HG02970 (cell line): ENCODE data around the gene LIN52.

Source experiments
- ATAC-seq: cut with Tn5 transposase; IDR thresholded peaks from one replicate; pipeline ENCODE4 v1.9.1; 2021; ENCODE audit warnings: mild to moderate bottlenecking, moderate library complexity, moderate number of reproducible peaks; ENCODE audit not compliant: unreplicated experiment, low FRiP score

The LIN52 gene

GRCh38 chr14:74219277-74220205, 134.8 kb downstream of the LIN52 start:
- ATAC-seq: no peak

- ATAC-seq: no peak
These were observed 136.2 kb downstream of the LIN52 start for GRCh38 chr14:74220991-74221390.

GRCh38 chr14:74221741-74222140, 137.0 kb downstream of the LIN52 start:
- no peak for ATAC-seq

GRCh38 chr14:74223016-74223415, 138.3 kb downstream of the LIN52 start:
- ATAC-seq: no peak

GRCh38 chr14:74231784-74232183, 147.0 kb downstream of the LIN52 start:
- ATAC-seq: no peak

- no peak for ATAC-seq
These were observed 150.3 kb downstream of the LIN52 start for GRCh38 chr14:74235017-74235416.

- ATAC-seq: no peak
These were observed 152.7 kb downstream of the LIN52 start for GRCh38 chr14:74237441-74237840.

GRCh38 chr14:74238974-74239847, 154.5 kb downstream of the LIN52 start, which contains the start of gene VSX2:
TSS of gene VSX2 (plus strand) at chr14:74239449. CDS start at chr14:74239562, 113 bp downstream.
- no peak for ATAC-seq

GRCh38 chr14:74239848-74240793, 155.4 kb downstream of the LIN52 start:
- no peak for ATAC-seq

GRCh38 chr14:74240794-74241651, 156.3 kb downstream of the LIN52 start:
- ATAC-seq: no peak

GRCh38 chr14:74241652-74242017, 156.9 kb downstream of the LIN52 start:
- no peak for ATAC-seq

GRCh38 chr14:74242021-74242779, 157.4 kb downstream of the LIN52 start:
- ATAC-seq: no peak

- no peak for ATAC-seq
These were observed 158.0 kb downstream of the LIN52 start for GRCh38 chr14:74242780-74243042.

GRCh38 chr14:74243051-74243450, 158.3 kb downstream of the LIN52 start:
- ATAC-seq: no peak

- ATAC-seq: no peak
These were observed 159.4 kb downstream of the LIN52 start for GRCh38 chr14:74244115-74244514.

- ATAC-seq: no peak
These were observed 160.5 kb downstream of the LIN52 start for GRCh38 chr14:74245292-74245691.

GRCh38 chr14:74246542-74246941, 161.8 kb downstream of the LIN52 start:
- no peak for ATAC-seq

- no peak for ATAC-seq
These were observed 163.3 kb downstream of the LIN52 start for GRCh38 chr14:74248017-74248416.
